ENCODE results near the gene PLEK. TPM values are rescaled to one million over a fixed set of nuclear protein-coding genes. Genes with fewer than 3 reads are reported as not detected.

Gene PLEK
- polyA plus RNA-seq, 1 of the 3 experiments (the other 2 are of a cell fraction) = 0.02 TPM

GRCh38 chr2:68386365-68386764 lies 21.3 kb downstream of the PLEK start:
- Histone ChIP-seq H3K4me2 (no peak overlapping the region), H4K20me1 (ENCODE audit: insufficient read depth) (no peaks in the 10 kb centered on the region), H3K4me1 (ENCODE audit: control insufficient read depth in 1 of 2, insufficient read depth in 2 of 2, low read depth in 1 of 2, low read length in 1 of 2) (no peaks in the 10 kb centered on the region), H3K36me3 (replicated peaks in 1 of 2; ENCODE audit: control insufficient read depth in 1 of 2, insufficient read depth in 2 of 2, low read length in 1 of 2) (no peaks in the 10 kb centered on the region), H2AFZ (ENCODE audit: low read depth) (no peak overlapping the region), H3K4me3 (ENCODE audit: low read depth in 2 of 2, low read length in 1 of 2) (no peak overlapping the region), H3K79me2 (ENCODE audit: insufficient read depth) (no peaks in the 10 kb centered on the region), H3F3A (replicated peaks; ENCODE audit: insufficient read depth) (no peaks in the 10 kb centered on the region), H3K9me3 (no peaks in the 10 kb centered on the region), H3K9me2 (no peaks in the 10 kb centered on the region), H3K9ac (no peak overlapping the region), H3K27ac (ENCODE audit: low read depth in 2 of 2, low read length in 1 of 2) (no peak overlapping the region), H3K27me3 (ENCODE audit: insufficient read depth) (peaks cover 13% of the 10 kb centered on the region; the same call in 1 of the 2 replicates)
- 25% methylated on average over 5 of the region's 5 CpGs for WGBS (ENCODE audit: low lambda C conversion rate)
- CTCF ChIA-PET = no interaction called here
- TF ChIP-seq REST (IDR thresholded peaks at IDR 0.05; ENCODE audit: low read depth, low read length) (no peak), MAX (IDR thresholded peaks at IDR 0.05; ENCODE audit: low read depth) (no peak), CHD2 (IDR thresholded peaks at IDR 0.05; ENCODE audit: low read length, partially characterized antibody) (no peak), FOXM1 (IDR thresholded peaks at IDR 0.05; ENCODE audit: low read depth) (no peak), MXI1 (IDR thresholded peaks at IDR 0.05; ENCODE audit: low read depth, low read length) (no peak), RXRA (IDR thresholded peaks at IDR 0.05; ENCODE audit: borderline replicate concordance, low read depth) (no peak), POLR2AphosphoS5 (IDR thresholded peaks at IDR 0.05; ENCODE audit: low read depth, low read length) (no peak), EP300 (IDR thresholded peaks at IDR 0.05; ENCODE audit: borderline replicate concordance in 1 of 2, low read depth in 1 of 2, low read length in 1 of 2) (no peak), USF2 (IDR thresholded peaks at IDR 0.05; ENCODE audit: borderline replicate concordance, low read depth, low read length) (no peak), NFIC (IDR thresholded peaks at IDR 0.05; ENCODE audit: borderline replicate concordance) (no peak), FOSL2 (IDR thresholded peaks at IDR 0.05; ENCODE audit: borderline replicate concordance, low read depth) (no peak), TAF1 (IDR thresholded peaks at IDR 0.05; ENCODE audit: borderline replicate concordance, low read depth, low read length) (no peak), RCOR1 (IDR thresholded peaks at IDR 0.05; ENCODE audit: low read length) (no peak), PBX3 (IDR thresholded peaks at IDR 0.05) (no peak)
- no peak for DNase-seq
- POLR2A ChIA-PET = no interaction called here

Data from SK-N-SH (cell line).